LNCaP clone FGC (cell line): Measurements from ENCODE around the gene DIAPH3.

Source experiments
- DNase-seq: peaks from one replicate; pipeline ENCODE4 v3.0.0-alpha.2; 2011; ENCODE audit warnings: low read depth
- H3K4me3 ChIP-seq: 2 replicates; pipeline ENCODE4 v1.5.1; 2011; ENCODE audit warnings: mild to moderate bottlenecking, low read depth, low read length, control low read depth
- TF ChIP-seq, protein P1 (sequence below): IDR thresholded peaks from 2 replicates; pipeline ENCODE4 v1.5.1; 2012; ENCODE audit warnings: mild to moderate bottlenecking; ENCODE audit not compliant: control insufficient read depth, insufficient read depth; ENCODE audit errors: extremely low read depth

Gene DIAPH3

DNA sequence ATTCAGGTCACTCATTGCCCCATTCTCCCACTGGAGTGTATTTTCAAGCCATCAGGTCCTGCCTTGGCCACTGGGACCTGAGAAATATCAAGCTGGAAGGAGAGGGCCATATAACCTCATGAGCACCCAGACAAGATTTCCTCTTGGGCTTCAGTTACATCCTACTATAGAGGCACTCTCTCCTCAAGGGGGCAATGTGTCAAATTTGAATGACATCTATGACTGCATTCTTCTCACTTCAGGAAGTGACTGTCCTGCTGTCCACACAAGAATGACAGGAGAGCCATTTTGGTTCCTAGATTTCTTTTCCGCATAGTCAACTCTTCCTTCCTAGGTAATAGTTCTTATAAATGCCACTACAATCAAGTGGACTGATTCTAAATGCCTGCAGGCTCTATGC, 416.2 kb downstream of the DIAPH3 start:
- H3K4me3 ChIP-seq, result no peak overlapping the region
- TF ChIP-seq, protein P1, sequence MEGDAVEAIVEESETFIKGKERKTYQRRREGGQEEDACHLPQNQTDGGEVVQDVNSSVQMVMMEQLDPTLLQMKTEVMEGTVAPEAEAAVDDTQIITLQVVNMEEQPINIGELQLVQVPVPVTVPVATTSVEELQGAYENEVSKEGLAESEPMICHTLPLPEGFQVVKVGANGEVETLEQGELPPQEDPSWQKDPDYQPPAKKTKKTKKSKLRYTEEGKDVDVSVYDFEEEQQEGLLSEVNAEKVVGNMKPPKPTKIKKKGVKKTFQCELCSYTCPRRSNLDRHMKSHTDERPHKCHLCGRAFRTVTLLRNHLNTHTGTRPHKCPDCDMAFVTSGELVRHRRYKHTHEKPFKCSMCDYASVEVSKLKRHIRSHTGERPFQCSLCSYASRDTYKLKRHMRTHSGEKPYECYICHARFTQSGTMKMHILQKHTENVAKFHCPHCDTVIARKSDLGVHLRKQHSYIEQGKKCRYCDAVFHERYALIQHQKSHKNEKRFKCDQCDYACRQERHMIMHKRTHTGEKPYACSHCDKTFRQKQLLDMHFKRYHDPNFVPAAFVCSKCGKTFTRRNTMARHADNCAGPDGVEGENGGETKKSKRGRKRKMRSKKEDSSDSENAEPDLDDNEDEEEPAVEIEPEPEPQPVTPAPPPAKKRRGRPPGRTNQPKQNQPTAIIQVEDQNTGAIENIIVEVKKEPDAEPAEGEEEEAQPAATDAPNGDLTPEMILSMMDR, result no peak
- no peak for DNase-seq

DNA sequence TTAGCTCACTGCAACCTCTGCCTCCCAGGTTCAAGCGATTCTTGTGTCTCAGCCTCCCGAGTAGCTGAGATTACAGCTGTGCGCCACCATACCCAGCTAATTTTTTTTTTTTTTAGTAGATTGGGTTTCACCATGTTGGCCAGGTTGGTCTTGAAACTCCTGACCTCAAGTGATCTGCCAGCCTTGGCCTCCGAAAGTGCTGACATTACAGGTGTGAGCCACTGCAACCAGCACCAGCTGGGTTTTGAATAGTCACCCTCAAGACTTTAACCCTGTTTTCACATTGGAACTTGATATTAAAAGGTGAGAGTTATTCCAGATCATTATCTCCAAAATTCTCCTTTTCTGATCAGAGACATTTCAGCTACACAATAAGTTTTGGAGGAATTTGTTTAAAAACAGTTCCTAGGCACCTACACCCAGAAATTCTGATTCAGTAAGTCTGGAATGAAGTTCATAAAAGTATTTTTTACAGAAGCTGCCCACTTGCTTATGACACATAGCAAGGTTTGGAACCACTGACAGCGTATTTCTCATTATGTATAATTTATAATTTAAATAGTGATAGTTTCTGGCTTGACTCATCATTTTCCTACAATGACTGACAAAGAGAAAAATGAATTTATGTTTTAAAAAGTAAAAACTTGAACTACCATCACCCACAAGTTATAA, 417.3 kb downstream of the DIAPH3 start:
- DNase-seq, result no peak
- TF ChIP-seq, protein P1, result no peak
- H3K4me3 ChIP-seq, result no peak overlapping the region

DNA sequence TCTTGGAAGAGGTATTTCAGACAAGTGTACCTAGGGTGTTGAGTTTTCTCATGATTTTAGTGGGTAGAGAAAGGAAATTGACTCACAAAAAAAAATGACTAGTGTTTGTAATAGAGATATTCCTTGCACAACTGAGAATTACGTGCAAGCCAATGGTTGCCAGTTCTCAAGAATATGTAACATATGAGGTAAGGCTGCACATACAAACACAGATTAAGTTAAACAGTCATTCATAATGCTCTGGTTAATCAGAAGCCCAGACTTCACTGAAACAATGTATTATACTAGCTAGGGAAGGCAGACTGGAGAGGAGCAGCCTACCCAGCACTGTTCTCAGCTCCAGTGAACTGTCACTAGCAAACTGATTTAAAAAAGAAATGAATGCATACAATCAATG, 418.3 kb downstream of the DIAPH3 start:
- no peak overlapping the region for H3K4me3 ChIP-seq
- no peak for DNase-seq
- TF ChIP-seq, protein P1, result no peak

DNA sequence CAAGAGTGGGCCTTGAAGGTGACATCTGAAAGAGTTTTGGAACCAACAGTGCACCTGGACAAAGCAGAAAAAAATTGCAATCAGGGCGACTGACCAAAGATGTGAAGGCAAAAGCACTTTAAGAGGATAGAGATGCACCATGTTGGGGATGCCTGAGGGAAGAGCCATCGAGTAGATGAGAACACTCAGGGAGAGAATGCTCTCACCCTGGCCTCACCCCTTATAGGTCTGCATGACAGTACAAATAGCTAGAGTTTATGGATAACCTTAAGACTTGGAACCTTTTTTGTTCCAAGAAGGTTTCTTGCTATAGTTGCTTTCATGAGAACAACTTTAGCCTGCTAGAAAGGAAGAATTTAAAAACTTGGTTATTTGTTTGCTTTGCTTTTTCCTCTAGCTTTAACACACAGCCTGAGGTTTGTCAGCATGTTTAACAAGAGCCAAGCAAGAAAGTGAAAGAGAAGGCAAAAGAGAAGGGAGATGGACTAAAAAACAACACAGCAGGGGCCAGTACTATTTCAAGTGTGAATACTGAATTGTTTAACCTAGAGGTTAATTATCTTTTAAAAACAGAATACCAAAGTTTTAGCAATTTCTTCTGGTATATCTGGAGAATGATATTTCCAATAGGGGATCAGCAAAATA, 418.9 kb downstream of the DIAPH3 start:
- no peak overlapping the region for H3K4me3 ChIP-seq
- DNase-seq, result no peak
- TF ChIP-seq, protein P1, result no peak

DNA sequence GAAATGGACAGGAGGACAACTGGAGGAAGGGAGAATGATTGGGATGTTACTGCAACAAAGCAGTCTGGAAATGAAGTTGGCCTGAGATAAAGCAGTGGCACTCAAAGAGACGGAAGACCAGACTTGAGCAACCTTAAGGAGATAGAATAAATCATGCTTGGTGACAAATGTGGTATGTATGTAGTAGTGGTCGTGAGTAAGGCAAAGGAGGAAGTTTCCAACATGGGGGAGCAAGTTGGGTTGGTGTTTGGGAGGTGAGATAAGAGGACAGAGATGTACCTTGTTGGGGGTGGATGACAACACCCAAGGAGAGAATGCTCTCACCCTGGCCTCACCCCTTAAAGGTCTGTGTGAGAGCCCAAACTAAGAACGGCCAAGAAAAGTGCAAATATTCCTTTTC, 420.5 kb downstream of the DIAPH3 start:
- DNase-seq, result no peak
- TF ChIP-seq, protein P1, result no peak

DNA sequence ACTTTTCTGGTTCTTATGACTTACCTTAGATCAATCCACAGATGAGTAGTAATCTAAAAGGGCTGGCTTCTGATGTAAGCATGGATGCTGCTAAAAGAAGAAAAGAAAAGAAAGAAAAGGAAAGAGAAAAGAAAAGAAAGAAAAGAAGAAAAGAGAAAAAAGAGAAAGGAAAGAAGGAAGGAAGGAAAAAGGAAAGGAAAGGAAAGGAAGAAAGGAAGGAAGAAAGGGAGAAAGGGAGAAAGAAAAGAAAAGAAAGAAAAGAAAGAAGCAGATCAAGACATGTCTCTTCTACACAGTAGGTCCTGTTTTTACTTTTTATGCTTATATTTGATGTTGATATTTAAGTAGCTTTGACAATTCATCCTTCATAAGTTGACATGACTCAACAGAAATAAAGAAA, 421.3 kb downstream of the DIAPH3 start:
- no peak for DNase-seq
- no peak overlapping the region for H3K4me3 ChIP-seq
- TF ChIP-seq, protein P1, result no peak

More for the DNA sequence above, 420.5 kb downstream of the DIAPH3 start:
- no peak overlapping the region for H3K4me3 ChIP-seq
